GM21737 (cell line): ENCODE data around the gene PAXX.
"Not testable (repeated sequence)": the region's sequence is repeated elsewhere in the genome, so short reads cannot be mapped to it uniquely, and the experiment has no call there.

Experiments
- ATAC-seq: cut with Tn5 transposase; IDR thresholded peaks from one replicate; pipeline ENCODE4 v1.9.1; 2021; ENCODE audit warnings: mild to moderate bottlenecking, moderate library complexity; ENCODE audit not compliant: unreplicated experiment

Gene PAXX

GRCh38 chr9:137000177-137000930 is 8.1 kb downstream of the PAXX start:
- peak; percentile 66 for ATAC-seq

DNA sequence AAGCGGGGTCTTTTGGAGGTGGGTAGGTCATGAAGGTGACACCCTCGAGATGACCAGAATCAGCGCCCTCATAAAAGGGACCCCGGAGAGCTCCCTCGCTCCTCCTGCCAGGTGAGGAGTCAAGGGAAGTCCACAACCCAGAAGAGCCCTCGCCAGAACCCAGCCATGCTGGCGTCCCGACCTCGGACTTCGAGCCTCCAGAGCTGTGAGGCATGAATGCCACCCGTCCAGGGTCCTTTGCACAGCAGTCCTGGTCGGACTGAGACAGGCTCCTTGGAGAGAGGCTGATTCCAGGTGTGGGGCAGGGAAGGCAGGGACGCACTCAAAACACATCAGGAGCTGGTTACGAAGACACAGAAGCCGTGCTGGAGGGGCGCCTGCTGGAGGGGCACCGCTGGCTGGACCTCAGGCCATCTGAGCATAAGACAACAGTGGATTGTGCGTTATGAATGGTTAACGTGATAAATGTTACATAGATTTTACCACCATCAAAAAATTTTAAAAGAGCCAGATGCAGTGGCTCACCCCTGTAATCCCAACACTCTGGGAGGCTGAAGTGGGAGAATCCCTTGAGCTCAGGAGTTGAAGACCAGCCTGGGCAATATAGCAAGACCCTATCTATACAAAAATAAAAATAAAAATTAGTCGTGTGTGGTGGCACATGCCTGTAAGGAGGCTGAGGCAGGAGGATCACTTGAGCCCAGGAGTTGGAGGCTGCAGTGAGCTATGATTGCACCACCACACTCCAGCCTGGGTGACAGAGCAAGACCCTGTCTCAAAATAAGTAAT is 9.8 kb downstream of the PAXX start:
- ATAC-seq, result no peak

- ATAC-seq, result no peak
Measured at GRCh38 chr9:137002646-137003041, 10.4 kb downstream of the PAXX start.

DNA sequence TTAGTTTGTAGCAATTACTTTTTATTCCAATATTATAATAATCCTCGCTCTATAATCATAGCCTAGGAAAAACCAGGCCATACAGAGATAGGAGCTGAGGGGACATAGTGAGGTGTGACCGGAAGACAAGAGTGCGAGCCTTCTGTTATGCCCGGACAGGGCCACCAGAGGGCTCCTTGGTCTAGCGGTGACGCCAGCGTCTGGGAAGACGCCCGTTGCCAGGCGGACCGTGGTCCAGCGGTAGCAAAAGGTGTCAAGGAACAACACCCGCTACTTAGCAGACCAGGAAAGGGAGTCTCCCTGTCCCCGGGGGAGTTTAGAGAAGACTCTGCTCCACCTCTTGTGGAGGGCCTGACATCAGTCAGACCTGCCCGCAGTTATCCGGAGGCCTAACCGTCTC is 12.1 kb downstream of the PAXX start:
- ATAC-seq, result not testable (repeated sequence)

GRCh38 chr9:137006116-137007003 is 14.1 kb downstream of the PAXX start:
- no peak for ATAC-seq

DNA sequence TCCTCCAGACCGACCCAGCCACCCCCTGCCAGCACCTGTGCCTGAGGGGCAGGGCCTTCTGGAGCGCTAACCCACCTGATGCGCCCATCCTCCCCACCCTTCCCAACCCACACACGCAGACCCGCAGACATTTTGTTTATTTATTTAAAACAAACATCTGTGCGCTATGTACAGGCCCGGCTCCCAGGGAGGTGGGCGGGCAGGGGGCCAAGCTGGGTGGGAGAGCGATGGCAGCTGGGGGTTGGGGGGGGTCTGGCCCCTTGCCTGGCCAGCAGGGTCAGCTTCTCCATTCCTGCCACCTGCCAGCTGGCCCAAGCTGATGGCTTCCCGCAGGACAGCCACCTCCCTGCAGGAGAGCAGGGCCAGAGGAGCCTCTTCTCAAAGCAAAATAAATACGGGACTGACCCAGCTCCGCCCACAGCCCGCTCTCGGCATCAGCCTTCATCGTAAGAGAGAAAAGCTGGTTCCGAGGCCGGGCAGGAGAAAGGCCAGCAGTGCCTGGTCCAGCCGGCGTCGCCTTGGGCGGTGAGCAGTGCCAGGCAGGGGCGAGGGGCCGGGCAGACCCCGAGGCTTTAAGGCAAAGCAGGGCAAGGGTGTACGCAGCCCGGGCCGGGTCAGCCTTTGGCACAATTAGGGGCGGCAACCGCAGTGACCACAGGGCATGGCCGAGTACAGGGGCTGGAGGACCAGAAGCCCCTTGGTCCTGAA is 15.0 kb downstream of the PAXX start:
- no peak for ATAC-seq

GRCh38 chr9:137007816-137008270 is 15.6 kb downstream of the PAXX start:
- no peak for ATAC-seq

DNA sequence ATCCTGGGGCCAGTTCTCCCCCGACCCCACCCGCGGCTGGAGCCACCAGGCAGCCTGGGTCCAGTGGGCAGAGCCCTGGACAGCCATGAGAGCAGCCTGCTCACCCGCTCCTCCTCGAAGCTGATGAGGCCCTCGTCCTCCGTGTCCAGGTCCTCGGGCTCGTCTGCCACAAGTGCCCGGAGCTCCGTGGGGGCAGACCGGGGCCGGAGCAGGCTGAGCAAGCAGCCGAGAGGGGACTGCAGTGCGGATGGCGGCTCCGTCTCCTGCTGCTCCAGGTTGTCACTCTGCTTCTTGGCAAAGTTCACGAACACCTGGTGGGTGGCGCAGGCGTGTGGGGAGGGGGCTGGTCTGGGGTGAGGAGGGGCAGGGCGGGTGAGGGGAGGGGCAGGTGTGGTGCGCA is 16.1 kb downstream of the PAXX start:
- ATAC-seq, result no peak

DNA sequence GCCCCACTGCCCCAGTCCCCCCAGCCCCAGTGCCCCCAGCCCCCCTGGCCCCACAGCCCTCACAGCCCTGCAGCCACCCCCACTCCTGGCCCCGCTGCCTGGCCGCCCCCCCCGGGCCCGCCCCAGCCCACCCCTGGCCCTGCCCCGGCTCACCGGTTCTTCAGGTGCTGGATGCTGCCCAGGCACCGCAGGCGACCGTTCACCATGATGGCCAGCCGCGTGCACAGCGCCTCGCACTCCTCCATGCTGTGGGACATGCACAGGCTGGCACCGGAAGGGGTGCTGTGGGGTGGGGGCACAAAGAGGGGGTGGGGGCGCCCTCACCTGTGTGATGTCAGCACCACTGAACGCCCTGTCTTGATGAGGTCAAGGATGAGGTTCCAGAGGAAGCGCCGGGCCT is 17.0 kb downstream of the PAXX start:
- no peak for ATAC-seq

GRCh38 chr9:137009938-137010732 is 17.9 kb downstream of the PAXX start:
- ATAC-seq, result no peak

DNA sequence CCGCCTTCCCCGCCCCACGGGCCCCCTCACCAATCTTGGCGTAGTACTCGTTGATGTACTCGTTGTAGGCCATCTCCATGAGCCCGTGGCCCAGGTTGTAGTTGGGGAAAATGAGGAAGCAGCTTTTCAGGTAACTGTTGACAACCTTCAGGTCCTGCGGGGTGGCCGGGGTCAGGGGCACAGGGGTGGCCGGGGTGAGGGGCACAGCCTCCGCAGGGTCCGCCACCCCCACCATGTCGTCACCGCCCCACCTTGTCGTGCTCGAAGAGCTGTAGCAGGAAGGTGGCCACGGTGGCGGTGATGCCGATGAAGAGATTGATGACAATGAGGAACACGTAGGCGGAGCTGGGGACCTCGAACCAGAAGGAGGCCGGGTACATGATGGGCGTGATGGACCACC is 18.9 kb downstream of the PAXX start:
- no peak for ATAC-seq

- no peak for ATAC-seq
Measured at GRCh38 chr9:137011907-137012675, 19.9 kb downstream of the PAXX start.

- no peak for ATAC-seq
Measured at GRCh38 chr9:137012694-137013570, 20.7 kb downstream of the PAXX start.

GRCh38 chr9:137013571-137013940 is 21.3 kb downstream of the PAXX start:
- no peak for ATAC-seq

GRCh38 chr9:137014166-137014565 is 21.9 kb downstream of the PAXX start:
- ATAC-seq, result no peak

DNA sequence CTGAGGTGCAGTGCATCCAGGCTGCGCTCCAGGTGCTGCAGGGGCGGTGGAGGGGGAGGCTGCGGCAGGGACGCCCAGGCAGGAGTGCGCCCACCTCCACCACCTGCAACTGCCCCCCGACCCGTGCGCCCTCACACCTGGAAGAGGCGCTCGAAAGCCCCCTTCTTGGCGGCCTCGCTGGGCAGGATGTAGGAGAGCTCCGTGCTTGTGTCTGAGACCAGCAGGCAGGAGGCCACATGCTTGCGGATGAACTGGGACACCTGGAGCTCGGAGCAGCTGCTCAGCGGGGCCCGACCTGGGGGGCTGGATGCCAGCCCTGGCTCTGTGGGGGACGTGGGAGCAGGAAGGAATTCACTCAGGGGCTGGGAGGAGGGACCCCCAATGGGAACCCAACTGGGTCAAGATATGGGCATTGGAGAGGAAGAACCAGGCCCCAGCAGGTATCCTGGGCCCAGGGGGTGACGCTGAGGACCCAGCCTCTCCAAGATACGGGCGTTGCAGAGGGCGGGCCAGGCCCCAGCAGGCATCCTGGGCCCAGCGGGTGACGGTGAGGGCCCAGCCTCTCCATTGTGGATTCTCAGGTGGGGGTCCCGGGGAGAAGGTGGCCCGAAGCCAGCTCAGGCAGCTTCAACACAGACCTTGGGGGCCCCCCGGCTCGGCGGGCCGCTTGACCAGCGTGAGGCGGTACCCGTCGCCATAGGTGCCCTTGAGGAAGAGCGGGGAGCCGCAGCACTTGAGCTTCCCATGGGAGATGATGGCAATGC is 22.7 kb downstream of the PAXX start:
- ATAC-seq, result no peak

DNA sequence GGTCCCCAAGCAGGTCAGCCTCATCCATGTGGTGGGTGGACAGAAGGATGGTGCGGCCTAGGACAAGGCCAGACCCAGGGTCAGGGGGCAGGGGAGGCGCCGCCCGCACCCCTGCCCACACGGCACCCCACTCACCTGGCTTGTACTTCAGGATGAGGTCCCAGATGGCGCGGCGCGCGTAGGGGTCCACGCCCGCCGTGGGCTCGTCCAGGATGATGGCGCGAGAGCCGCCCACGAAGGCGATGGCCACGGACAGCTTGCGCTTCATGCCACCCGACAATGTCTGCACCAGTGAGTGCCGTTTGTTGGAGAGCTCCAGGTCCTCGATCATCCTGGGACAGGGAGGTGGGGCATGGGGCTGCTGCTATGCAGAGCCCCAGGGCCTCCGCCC is 23.3 kb downstream of the PAXX start:
- ATAC-seq, result no peak
